GM04504 (cell line): Measurements from ENCODE around the gene KIF4A.

Experiments
- DNase-seq: peaks from one replicate; pipeline ENCODE4 v3.0.0-alpha.2; 2012; ENCODE audit warnings: low read depth

The KIF4A gene

GRCh38 chrX:70444326-70444945, 154.5 kb downstream of the KIF4A start, which contains the start of gene DLG3:
DLG3 (plus strand) TSS chrX:70444835; CDS start chrX:70445202, 367 bp downstream.
- no peak for DNase-seq

- DNase-seq = no peak
Measured at GRCh38 chrX:70444946-70445656, 155.2 kb downstream of the KIF4A start.

DNA sequence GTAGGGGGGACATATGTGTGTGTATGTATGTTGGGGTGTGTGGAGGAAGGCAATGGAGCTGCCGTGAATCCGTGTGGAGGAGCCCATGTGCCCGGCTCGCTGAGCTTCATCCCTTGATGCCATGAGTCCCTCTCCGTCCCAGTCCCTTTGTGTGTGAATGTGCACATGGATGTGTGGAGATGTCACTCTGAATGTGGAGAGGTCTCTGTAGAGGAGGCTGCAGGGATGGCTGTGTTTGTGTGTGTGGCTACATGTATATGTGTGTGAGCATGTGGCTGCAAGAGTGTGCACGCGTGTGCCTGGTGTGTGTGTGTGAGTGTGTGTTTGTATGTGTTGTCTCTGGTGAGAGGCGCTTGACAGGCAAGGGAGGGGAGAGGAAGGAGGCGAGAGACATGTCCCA, 156.0 kb downstream of the KIF4A start:
- no peak for DNase-seq

DNA sequence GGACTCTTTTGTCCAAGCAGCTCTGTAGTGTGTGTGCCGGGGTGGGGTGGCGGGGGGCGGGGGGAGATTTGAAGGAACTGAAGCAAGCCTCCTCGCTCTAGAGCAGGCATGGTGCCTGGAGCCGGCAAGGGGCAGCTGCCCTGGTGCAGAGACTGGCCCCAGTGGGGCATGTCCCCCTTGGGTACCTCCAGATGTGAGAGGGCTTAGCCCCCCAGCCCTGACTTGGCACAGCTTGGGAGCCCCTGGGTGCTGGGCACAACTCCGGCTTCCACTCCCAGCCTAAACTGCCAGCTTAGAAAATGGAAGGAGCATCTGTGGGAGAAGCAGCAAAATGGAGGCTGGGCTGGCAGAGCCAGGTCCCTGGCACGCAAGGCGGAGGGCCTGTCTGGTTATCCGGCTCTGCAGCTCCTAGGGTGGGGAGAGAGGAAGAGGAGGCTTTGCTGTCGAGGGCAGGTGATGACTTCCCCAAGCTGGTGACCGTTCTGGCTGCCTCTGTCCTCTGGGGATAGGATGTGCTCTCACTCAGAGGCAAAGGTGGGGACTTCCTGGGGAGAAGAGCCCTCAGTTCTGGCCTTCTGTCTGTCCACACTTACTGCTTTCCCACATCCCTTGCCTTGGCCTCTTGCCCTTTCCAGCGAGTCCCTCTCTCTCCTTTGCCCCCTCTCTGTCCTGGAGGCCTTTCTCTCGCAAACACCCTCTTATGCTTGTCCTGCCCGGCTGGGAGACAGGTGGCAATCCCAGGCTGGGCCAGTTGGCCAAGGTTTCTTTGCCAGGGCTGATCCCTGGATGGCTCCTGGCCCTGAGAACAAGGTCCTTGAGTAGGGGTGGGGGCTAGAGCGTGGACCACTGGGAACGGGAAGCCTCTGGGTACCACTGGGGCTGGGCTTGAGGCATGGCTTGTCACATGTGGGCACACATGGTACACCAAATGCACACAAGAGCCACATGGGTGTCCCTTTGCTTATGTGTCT, 156.8 kb downstream of the KIF4A start:
- no peak for DNase-seq

- no peak for DNase-seq
Measured at GRCh38 chrX:70449457-70449966, 159.6 kb downstream of the KIF4A start.

DNA sequence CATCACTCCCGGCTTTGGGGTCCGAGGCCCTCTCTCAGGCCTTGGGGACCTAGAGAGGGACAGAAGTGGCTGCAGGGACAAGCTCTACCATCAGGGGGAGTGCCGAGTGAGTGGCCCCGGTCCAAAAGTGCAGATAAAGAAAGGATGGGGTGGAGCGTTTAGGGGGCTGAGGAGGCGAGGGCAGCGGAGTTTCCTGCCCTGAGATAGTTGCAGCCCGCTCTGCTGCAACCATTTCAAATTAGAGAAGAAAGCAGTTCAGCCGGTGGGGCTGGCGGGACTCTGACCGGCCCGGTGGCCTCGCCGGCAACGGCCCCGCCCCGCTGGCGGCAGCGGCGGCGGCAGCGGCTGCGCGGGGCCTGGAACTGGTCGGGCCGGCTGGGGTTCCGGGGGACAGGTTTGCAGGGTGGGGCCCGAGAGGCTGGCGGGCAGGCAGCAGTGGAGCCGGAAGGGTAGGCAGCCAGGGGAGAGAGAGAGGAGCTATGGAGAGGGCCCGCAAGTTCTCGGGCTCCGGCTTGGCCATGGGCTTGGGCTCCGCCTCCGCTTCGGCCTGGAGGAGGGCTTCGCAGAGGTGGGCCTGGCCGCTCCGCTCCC, 162.3 kb downstream of the KIF4A start:
- DNase-seq = no peak

DNA sequence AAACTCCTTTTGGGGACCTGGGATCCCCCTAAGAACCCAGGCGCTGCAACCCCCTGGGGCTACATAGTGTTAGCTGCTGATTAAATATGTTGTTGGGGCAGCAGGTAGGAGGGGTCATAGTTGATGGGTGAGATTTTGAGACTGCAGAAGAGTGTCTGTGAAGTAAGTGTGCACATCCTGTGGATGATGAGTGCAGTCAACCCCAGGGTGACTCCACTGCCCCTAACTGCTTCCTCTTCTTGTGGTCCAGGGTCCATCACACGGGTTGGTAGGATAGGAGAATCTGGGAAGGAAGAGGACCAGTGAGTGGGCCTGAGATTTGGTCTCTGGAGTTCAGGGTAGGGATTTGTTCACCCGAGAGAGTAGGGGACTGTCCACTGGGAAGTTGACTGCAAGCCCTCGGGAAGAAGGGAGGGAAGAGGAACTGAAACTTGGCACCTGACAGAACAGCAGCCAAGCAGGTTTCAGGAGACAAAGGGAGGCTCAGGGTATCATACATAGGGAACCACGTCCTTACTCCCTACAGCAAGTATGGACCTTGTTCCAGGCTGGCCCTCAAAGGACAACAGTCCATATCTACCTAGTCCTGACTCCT, 163.2 kb downstream of the KIF4A start:
- DNase-seq = no peak

DNA sequence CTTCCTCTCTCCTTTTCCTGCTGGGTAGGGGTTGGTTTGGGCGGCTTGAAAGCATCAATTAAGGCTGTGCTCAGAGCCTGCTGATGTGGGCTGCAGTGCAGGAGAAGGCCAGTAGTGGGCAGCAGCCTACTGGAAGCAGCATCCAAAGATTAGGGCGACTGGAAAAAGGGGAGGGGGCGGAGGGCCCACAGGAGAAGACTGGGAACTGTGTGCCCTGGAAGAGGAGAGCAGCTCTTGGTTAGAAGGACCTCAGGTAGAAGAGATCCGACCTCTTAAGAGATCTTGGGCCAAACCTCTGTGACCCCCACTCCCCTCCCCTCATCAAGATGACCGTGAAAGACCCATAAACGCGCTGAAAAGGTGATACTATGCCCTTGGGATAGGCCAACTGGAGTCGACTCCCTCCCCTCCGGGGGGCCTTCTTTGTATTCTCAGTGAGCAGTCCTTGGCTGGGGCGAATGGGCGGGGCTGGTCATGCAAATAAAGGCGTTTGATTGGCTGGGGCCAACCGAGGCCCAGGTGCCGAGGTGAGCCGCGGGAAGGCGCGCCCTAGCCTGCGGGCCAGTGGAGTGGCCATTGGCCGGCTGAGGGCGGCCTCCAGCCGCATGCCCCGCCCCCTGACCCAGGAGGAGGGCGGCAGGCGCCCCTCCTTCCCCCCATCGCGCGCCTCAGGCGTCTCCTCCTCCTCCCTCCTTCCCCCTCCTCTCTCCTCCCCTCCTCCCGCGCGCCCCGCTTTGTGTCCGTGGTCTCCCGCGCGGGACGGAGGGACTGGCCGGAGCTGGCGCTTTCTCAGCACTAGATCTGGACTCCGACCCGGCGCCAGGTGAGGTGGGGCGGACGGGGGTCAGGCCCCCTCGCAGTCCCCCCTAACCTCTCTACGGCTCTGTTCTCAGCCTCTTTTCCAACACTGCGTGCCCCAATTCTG, 164.8 kb downstream of the KIF4A start:
- DNase-seq = no peak

DNA sequence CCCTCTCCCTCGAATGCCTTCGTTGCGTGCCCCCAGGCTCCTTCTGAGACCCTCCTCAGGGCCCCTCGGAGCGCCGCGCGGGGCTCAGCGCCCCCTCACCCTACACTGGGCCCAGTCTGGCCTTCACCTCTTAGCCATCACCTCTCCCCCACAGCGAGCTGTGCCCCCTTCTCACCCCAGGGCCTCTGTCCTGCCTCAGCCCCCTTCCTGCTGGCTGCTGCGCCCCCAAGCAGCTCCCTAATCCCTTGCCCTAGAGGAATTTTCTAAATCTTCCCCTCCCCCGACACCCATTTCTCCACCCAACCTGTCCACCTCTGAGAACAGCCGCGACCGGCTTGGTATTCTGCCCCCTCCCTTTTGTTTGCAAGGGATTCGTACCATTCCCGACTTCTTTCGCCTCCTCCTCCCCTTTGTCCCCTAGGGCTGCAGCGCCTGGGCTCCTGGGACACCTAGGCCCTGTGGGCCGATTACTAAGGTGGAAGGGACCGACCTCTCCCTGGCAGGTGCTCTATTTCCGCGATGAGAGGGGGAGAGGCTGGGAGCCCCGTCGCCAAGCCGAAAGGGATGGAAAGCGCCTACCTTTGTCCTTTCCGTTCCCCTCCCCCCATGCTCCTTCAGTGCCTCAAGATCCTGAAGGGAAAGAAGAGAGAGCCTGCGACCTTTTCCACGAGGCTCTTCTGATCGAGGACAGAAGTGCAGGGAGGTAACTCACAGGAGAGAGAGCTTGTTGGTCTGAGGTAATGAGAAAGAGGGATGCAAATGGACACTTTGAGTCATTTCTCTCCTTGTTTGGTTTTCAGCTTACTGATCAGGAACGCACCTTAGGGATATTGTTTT, 165.7 kb downstream of the KIF4A start:
- no peak for DNase-seq

DNA sequence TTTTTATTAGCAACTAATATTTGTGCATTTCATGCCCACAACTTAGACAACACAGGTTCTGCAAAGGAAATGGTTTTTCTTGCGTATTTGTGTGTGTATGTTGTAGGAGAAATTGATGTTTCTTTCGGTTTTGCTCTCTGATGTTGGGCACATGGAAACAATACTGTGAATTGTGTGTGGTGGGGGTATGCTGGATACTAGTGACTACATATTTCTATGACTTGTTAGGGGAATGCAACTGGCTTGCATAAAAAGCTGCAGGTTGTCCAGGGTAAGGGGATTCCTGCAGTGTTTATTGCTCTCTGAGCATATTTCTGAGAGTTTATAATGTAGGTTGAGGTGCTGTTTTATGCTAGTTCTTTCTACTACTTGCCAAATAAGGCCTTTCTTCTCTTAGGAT, 166.4 kb downstream of the KIF4A start:
- DNase-seq = no peak

- DNase-seq = no peak
Measured at GRCh38 chrX:70461026-70461425, 171.1 kb downstream of the KIF4A start.

DNA sequence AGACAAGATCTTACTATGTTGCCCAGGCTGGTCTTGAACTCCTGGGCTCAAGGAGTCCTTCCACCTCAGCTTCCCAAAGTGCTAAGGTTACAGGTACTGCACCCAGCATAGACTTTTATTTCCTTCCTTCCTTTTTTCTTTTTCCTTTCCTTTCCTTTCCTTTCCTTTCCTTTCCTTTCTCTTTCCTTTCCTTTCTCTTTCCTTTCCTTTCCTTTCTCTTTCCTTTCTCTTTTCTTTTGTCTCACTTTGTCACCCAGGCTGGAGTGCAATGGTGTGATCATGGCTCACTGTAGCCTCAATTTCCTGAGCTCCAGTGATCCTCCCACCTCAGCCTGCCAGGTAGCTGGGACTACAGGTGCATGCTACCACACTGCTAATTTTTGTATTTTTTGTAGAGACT, 174.1 kb downstream of the KIF4A start:
- no peak for DNase-seq

GRCh38 chrX:70466968-70467367, 177.1 kb downstream of the KIF4A start:
- DNase-seq = no peak

DNA sequence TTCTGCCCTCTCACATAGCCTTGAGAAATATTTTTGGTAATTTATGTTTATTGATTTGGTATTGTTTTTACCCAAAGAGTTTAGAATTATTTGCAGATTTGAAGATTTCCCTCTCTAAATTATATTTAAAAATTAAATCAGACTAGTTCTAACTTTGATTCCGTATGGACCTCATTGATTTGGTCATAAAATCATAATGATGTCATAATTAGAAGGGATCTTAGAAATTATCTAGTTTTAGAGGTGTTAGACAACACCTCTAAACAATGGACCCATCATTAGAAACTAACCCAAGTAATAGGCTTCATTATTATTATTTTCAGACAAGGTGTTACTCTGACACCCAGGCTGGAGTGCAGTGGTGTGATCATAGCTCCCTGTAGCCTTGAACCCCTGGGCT, 178.8 kb downstream of the KIF4A start:
- DNase-seq = no peak
